HG03558 (cell line): Measurements from ENCODE around the gene URI1.
"Not testable (repeated sequence)": the region's sequence is repeated elsewhere in the genome, so short reads cannot be mapped to it uniquely, and the experiment has no call there.

Experiments used
- ATAC-seq: cut with Tn5 transposase; IDR thresholded peaks from one replicate; pipeline ENCODE4 v1.9.1; 2021; ENCODE audit warnings: moderate number of reproducible peaks; ENCODE audit not compliant: unreplicated experiment; ENCODE audit errors: extremely low read depth

Gene URI1

DNA sequence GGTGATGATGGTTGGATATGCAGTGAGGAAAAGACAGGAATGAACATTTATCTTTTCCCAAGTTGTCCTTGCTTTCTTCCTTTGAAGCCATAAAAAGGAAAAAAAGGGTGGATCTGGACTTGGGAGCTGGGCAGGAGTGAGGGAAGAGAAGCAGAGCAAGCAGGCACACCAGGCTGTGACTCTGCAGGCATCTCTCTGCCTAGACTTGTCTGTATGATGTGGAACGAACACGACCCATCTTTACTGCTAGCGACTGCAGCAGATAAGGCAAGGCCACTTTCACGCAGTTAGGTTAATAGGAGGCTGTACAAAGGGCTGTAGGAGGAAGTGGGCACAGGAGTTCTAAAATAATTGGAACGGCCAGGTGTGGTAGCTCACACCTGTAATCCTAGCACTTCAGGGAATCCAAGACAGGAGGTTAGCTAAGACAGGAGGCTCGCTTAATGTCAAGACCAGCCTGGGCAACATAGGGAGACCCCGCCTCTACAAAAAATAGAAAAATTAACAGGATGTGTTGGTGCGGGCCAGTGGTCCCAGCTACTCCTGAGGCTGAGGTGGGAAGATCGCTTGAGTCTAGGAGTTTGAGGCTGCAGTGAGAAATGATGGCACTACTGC is 961 bp upstream of the URI1 start:
- ATAC-seq = no peak

DNA sequence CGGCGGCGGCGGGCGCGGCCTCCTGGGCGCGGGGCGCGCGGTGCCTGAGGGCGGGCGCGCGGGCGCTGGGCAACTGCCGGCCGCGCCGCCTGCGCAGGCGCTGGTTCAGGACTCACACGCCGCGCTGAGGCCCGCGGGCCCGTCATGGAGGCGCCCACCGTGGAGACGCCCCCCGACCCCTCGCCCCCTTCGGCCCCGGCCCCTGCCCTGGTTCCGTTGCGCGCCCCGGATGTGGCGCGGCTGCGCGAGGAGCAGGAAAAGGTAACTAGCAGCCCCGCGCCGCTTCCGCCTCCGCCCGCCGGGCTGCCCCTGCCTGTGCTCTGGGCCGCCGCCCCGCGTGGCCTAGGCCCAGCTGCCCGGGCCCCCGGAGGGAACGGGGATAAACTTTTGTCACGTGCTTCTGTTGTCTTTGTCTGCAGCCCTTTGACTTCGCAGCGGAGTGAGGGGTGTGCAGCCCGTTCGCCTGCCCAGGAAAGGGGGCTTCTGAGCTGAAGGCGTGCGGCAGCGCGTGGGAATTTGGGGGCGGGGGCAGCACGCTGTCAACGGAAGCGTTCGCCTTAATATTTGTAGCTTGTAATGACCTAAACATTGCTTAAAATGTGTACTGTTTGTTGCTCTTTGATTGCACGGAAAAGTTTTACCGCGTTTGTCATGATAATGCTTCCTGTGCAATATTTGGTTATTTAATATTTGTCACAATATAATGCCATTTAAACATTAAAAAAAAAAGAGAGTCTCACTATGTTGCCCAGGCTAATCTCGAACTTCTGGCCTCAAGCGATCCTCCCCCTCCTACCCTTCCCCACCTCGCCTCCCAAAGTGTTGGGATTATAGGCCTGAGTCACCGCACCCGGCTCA is 594 bp downstream of the URI1 start:
- no peak for ATAC-seq

DNA sequence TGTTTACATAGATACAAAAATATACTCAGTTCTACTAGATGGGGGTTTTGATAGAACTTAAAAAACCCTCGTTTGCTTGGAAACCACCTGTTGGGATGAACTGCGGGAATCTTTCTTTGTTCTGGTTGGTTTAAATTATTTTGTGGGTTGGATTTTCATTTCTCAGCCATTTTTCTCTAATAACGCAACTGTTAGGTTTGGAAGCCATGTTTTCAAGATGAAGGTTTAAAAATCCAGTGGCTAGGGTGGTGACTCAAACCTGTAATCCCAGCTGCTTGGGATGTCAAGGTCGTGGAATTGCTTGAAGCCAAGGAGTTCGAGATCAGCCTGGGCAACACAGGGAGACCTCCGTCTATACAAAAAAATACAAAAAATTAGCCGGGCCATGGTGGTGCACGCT is 1.6 kb downstream of the URI1 start:
- ATAC-seq = no peak

DNA sequence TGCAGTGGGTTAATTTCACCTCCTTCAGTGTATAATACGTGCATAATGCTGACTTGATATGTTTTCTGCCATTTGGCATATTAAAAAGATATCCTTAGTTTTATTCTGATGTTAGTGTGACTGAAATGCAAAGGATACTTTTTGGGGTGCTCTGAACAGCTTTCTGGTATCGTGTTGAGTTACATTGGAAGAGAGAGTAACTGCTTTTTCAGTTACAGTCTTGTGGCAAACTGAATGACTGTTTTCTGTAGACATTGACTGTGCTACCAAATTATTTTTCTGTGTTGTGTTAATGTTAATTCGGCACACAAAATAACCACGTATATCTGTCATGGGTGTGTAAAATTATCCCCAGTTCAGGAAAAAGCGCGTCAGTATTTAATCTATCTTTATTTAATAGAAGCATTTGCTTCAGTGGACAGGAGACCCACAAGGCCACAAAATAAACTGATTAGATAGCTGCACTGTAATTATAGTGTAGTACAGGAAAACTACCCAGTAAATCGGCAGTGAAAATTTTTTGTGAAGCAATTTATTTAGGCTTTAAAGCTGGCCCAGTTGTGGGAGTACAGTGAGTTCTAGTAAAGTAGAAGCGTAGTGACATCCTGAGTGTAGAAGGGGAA is 2.5 kb downstream of the URI1 start:
- ATAC-seq = no peak

DNA sequence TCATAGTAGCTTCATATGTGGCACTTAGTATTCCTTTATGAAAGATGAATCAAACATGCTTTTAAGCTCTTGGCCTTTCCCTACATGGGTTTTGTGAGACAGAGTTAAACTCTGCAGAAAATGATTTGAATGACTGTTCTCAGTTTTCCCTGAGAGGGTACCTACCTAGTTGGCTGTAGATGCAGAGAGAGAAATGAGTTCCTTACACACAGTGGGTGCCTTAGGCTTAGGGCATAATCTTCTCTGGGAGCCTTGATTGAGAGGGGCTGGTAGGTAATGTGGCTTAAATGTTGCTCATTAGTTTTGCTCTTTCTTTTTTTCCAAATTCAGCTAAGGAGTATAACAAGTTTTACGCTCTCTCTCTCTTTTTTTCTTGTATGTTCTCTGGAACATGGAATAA is 3.0 kb downstream of the URI1 start:
- no peak for ATAC-seq

DNA sequence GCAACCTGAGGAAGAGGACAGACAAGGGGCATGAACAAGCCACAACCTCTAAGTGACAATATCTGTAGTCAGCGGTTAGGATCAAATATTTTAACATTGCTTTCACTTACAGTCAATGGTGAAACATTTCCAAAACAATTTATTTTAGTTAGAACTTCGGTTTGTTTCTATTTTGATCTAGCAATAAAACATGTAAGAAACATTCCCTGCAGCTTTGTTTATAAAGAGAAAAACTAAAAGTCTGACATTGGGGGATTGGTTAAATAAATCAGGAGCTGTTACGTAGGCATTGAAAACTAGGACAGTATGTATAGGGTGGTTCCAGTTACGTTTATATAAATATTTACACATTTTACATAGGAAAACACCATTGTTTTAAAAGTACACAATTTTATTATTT is 3.4 kb downstream of the URI1 start:
- ATAC-seq = no peak

DNA sequence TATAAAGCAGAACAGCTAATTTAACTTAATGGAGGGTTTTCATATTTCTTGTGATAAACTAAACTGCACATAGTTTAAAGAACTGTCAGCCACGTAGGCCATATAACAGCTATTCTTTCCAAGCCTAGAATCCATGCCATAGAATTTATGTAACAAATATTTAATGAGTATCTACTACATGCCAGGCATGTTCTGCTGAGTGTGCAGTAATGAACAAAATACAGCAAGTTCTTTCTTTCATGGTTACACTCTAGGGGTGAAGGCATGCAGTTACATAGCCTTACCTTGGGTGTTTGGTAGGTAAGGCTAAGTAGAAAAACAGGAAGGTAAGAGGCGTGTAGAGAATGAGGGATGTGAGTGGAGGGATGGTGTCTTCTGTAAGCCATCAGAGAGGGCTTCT is 4.6 kb downstream of the URI1 start:
- ATAC-seq = no peak

DNA sequence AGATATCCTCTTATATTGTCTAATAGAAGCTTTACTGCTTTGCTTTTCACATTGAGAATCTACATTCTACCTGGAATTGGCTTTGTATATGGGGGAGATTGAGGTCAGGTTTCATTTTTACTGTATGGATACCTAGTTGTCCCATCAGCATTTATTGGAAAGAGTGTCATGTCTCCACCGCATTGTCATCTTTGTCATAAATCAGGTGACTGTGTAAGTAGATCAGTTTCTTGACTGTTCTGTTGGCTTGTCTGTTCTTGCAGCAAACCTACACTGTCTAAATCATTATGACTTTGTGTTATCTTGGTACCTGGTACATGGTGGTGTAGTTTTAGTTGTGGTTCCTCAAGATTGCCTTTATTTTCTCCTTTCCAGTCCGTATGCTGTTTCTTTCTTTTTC is 5.8 kb downstream of the URI1 start:
- ATAC-seq = no peak

DNA sequence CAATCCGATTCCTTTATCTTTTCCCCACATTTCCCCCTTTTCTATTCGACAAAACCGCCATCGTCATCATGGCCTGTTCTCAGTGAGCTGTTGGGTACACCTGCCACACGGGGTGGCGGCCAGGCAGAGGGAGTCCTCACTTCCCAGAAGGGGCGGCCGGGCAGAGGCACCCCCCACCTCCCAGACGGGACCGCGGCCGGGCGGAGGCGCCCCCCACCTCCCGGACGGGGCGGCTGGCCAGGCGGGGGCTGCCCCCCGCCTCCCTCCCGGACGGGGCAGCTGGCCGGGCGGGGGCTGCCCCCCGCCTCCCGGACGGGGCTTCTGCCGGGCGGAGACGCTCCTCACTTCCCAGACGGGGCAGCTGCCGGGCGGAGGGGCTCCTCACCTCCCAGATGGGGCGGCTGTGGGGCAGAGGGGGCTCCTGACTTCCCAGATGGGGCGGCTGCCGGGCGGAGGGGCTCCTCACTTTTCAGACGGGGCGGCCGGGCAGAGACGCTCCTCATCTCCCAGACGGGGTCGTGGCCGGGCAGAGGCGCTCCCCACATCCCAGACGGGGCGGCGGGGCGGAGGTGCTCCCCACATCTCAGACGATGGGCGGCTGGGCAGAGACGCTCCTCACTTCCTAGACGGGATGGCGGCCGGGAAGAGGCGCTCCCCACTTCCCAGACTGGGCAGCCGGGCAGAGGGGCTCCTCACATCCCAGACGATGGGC is 6.9 kb downstream of the URI1 start:
- not testable (repeated sequence) for ATAC-seq

DNA sequence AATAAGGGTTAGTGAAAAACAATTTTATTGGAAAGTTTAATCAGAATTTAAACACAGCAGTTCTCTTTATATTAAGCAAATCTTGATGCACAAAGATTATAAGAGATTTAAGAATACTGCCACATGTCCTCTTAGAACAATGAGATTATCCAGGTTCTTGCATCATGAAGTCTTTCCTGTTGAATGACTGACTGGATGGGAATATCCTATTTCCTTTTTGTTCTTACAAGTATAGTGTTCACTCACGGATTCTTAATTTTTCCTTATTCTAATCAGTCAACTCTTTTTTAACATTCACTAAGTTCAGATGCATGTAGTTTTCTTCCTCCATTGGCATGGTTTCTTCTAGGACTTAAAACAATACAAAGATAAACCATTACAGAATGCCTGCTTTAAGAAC is 10.1 kb downstream of the URI1 start:
- ATAC-seq = no peak

DNA sequence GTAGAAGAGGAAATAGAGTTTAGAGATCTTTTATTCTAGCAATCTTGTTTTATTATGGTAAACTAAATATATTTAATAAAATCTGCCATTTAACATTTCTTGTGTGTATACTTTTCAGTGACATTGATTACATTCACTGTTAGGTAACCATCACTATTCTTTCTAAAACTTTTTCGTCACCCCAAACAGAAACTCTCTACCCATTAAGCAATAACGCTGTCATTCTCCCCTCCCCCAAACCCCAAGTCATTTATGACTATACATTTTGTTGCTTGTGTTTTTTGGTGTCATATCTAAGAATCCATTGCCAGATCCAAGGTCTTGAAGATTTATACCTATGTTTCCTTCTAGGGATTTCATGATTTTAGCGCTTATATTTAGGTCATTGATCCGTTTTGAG is 10.6 kb downstream of the URI1 start:
- no peak for ATAC-seq

DNA sequence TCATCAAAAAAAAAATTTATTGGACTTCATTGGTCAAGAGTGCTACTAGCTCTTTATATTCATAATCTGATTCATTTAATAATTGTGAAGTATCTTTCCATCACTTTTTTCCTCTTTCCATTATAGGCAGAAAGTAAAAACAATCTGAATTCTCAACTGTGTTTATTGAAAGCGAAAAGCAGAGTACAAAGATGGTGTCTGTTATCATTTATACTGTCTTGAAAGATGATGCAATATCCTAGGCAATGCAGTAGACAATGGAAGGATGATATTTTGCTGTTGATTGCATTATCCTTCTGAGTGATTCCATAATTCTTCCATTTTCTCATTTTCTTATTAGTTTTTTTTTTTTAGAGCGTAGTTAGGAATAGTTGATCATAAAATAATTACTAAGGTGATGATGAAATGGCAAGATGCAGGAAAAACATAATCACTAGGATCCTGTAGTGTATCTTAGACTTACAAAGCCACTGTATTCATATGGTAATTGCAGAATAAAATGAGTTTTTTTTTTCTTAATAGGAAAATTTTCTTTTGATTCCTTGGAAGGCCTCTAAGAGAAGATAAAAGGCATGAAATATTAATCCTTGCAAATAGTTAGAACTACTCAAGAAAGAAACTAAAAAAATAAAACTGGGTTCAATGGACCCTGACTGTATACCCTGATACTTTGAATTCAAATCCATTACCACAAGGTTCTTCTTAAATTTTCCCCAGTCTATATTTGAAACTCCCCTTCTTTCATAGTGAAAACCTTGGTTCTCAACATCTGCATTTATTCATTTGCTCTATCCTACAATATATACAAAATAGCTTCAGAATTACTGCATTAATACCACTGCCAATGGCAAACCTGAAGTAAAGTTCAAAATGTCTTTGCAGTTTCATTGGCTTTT is 11.6 kb downstream of the URI1 start:
- no peak for ATAC-seq

DNA sequence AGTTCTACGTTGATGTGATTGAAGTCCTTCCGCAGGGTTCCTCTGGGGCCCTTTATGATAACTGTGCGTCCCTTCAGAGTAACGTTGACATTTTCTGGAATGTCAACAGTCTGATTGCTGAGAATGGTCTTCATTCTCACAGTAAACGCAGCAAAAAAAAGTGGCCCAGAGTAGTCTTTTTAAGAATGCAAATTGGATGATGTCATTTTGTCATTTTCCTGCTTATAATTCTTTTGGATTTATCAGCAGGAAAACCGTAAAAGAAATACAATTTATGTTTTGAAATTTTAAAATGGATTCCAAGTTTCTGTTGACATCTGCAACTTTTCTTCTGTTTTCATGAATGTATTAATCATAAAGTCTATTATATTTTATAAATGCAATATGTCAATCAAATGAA is 14.8 kb downstream of the URI1 start:
- ATAC-seq = no peak

DNA sequence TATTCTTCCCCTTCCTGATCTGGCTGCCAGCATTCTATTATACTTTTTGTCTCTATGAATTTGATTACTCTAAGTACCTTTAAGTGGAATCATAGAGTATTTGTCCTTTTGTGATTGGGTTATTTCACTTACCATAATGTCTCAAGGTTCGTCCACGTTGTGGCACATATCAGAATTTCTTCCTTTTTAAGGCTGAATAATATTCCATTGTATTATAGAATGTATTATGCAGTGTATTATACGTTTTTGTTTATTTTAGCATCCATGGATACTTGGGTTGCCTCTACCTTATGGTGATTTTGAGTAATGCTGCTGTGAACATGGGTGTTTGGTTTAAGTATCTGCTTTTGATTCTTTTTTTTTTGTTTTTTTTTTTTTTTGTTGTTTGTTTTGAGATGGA is 19.3 kb downstream of the URI1 start:
- ATAC-seq = no peak

DNA sequence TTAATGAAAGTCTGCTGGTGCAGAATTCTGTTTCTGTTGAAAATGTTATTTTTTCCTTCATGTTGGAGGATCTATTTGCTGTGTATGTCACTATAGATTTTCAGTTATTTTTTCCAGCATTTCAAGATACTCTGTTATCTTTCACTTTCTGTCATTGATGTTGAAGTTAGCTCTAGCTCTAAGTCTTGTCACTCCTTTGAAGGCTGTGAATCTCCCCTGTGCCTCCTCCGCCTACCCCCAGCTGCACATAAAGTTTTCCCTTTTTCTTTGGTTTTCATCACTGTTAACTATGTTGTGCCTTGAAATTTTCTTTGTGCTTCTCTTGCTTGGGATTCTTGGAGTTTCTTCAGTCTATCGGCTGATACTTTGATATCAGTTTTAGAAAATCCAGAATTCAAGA is 20.8 kb downstream of the URI1 start:
- no peak for ATAC-seq

DNA sequence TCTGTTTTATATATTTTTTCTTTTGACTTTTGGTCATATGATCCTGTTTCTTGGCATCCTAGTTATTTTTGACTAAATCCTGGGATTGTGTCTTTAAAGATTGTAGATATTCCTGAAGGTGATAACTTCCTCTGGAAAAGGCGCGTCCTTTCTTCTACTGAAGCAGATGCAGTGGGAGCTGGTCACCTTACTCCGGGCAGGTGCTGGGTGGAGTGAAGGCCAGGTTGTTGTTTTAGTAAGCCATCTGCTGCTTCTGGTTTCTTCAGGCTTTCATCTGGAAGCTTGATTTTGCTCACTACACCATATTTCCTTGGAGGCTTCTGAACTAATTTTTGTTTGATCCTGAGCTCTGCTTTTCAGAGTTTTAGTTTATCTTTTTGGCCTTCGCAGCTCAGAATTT is 21.5 kb downstream of the URI1 start:
- no peak for ATAC-seq

DNA sequence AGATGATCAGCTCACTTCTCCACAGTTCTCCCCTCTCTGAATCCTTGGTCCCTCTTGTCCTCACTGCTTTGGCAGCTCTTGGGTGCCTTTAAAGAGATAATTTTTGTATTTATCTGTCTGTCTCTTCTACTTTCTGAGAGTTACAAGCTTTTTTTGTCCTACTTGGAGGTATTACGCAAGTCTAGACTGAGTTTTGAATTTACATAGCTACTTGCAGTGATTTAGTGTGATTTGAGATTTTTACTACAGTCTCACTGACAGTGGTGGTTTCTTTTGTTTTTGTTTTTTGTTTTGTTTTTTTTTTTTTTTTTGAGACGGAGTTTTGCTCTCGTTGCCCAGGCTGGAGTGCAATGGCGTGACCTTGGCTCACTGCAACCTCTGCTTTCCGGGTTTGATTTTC is 22.1 kb downstream of the URI1 start:
- no peak for ATAC-seq

DNA sequence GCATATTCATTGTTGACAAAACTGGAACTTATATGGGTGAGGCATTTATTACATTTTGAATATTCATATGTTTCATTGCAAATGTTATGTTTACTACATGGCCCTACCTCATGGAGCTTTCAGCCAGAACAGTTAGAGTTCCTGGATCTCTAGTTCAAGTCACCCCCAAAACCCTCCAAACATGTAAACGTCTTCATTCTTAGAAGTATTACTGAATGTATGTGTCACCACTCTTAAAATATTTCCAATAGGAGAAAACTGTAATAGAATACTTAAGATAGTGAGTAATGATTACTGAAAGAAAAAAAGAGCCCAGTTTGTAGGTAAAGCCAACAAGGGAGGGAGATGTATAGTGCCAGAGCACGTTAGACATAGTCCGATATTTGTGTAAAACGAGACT is 23.5 kb downstream of the URI1 start:
- no peak for ATAC-seq

DNA sequence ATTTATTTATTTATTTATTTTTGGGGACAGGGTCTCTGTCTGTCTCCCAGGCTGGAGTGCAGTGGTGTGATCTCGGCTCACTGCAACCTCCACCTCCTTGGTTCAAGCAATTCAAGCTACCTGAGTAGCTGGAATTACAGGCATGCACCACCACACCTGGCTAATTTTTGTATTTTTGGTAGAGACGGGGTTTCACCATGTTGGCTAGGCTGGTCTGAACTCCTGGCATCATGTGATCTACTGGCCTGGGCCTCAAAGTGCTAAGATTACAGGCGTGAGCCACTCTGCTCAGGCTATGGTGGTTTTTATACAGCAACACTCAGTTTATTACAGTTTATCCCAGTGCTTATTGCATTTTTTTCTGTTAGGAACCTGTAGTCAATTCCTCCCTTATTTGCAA is 24.1 kb downstream of the URI1 start:
- ATAC-seq = not testable (repeated sequence)
